Neural progenitor cell (in vitro differentiated cells): ENCODE data around the gene LIMS2. TPM values are rescaled to one million over a fixed set of nuclear protein-coding genes. Genes with fewer than 3 reads are reported as not detected.

Source experiments
- DNase-seq: peaks from one replicate; pipeline ENCODE4 v3.0.0-alpha.2; 2016; ENCODE audit warnings: low spot score
- H2AFZ ChIP-seq: fragments of 200-600 bp; sonication (generic); replicated peaks from 2 replicates; pipeline ENCODE4 v1.6.1; 2016; ENCODE audit warnings: antibody characterized with exemption
- H3F3A ChIP-seq: fragments of 200-600 bp; sonication (generic); 2 replicates; pipeline ENCODE4 v1.6.1; 2016; ENCODE audit warnings: antibody characterized with exemption, low read depth
- H3K27ac ChIP-seq: fragments of 200-600 bp; sonication (generic); 2 replicates; pipeline ENCODE4 v1.5.1; 2016; ENCODE audit warnings: mild to moderate bottlenecking
- H3K27me3 ChIP-seq: fragments of 200-600 bp; sonication (generic); 2 replicates; pipeline ENCODE4 v1.6.1; 2016; ENCODE audit warnings: mild to moderate bottlenecking, moderate library complexity
- H3K36me3 ChIP-seq: fragments of 200-600 bp; sonication (generic); 2 replicates; pipeline ENCODE4 v1.5.1; 2016
- H3K4me1 ChIP-seq: fragments of 200-600 bp; sonication (generic); 2 replicates; pipeline ENCODE4 v1.6.1; 2016; ENCODE audit warnings: mixed run types
- H3K4me2 ChIP-seq: fragments of 200-600 bp; sonication (generic); 2 replicates; pipeline ENCODE4 v1.6.1; 2016
- H3K4me3 ChIP-seq: fragments of 200-600 bp; sonication (generic); 2 replicates; pipeline ENCODE4 v1.5.1; 2016
- H3K79me2 ChIP-seq: fragments of 200-600 bp; sonication (generic); 2 replicates; pipeline ENCODE4 v1.6.1; 2016; ENCODE audit warnings: low read depth
- H3K9ac ChIP-seq: fragments of 200-600 bp; sonication (generic); 2 replicates; pipeline ENCODE4 v1.6.1; 2016
- H3K9me3 ChIP-seq: fragments of 200-600 bp; sonication (generic); 2 replicates; pipeline ENCODE4 v1.5.1; 2016; ENCODE audit warnings: low read depth
- H4K20me1 ChIP-seq: fragments of 200-600 bp; sonication (generic); 2 replicates; pipeline ENCODE4 v1.6.1; 2016; ENCODE audit warnings: low read depth
- H3K27ac Mint-ChIP-seq: 3 replicates; pipeline ENCODE4 v1.8.0; 2021; ENCODE audit warnings: mixed read lengths
- H3K27me3 Mint-ChIP-seq: 2 replicates; pipeline ENCODE4 v1.8.0; 2022; ENCODE audit warnings: low read depth, mild to moderate bottlenecking, inconsistent platforms, moderate library complexity, mixed read lengths; ENCODE audit not compliant: insufficient read depth
- H3K36me3 Mint-ChIP-seq: 3 replicates; pipeline ENCODE4 v1.8.0; 2021; ENCODE audit warnings: mixed read lengths
- H3K4me1 Mint-ChIP-seq: 3 replicates; pipeline ENCODE4 v1.8.0; 2021; ENCODE audit warnings: mixed read lengths
- H3K4me3 Mint-ChIP-seq: 3 replicates; pipeline ENCODE4 v1.8.0; 2021; ENCODE audit warnings: mild to moderate bottlenecking, moderate library complexity, mixed read lengths
- H3K9me3 Mint-ChIP-seq: 3 replicates; pipeline ENCODE4 v1.8.0; 2020; ENCODE audit warnings: mixed read lengths
- EZH2 ChIP-seq: fragments of 200-600 bp; sonication (generic); IDR thresholded peaks from 2 replicates; pipeline ENCODE4 v1.6.1; 2017; ENCODE audit warnings: antibody characterized with exemption, mild to moderate bottlenecking, moderate library complexity
- EZH2phosphoT487 ChIP-seq: fragments of 200-600 bp; sonication (generic); IDR thresholded peaks from 2 replicates; pipeline ENCODE4 v1.6.1; 2017; ENCODE audit warnings: antibody characterized with exemption
- total RNA-seq: library from RNA; depleted of rRNA; stranded (reverse); fragments of >200 nt; gene quantifications from 2 replicates; pipeline ENCODE4 v1.2.3, GENCODE V29; 2015; ENCODE audit warnings: low replicate concordance
- TF ChIP-seq, protein P1 (sequence below): fragments of 200-600 bp; sonication (generic); IDR thresholded peaks from 2 replicates; pipeline ENCODE4 v1.5.1; 2017; ENCODE audit warnings: antibody characterized with exemption, mild to moderate bottlenecking

Gene LIMS2
- total RNA-seq, 1 donor from 2014 or later: not detected

GRCh38 chr2:127637725-127638252 lies 37.5 kb downstream of the LIMS2 start:
- Histone ChIP-seq H3K4me1 (peaks cover 5% of the 10 kb centered on the region), H3F3A (no peaks in the 10 kb centered on the region), H3K9ac (no peak overlapping the region), H3K36me3 (no peaks in the 10 kb centered on the region), H2AFZ (peak overlapping the region; percentile 51), H3K4me3 (no peak overlapping the region), H3K27ac (no peak overlapping the region), H3K79me2 (no peaks in the 10 kb centered on the region), H4K20me1 (no peaks in the 10 kb centered on the region), H3K4me2 (no peak overlapping the region), H3K9me3 (no peaks in the 10 kb centered on the region), H3K27me3 (no peaks in the 10 kb centered on the region)
- H3K27me3 Mint-ChIP-seq: peaks cover 7% of the 10 kb centered on the region
- H3K27ac Mint-ChIP-seq: no peak overlapping the region
- peak; percentile 28 for DNase-seq
- no peak for TF ChIP-seq EZH2phosphoT487
- no peak for TF ChIP-seq EZH2
- TF ChIP-seq, protein P1, sequence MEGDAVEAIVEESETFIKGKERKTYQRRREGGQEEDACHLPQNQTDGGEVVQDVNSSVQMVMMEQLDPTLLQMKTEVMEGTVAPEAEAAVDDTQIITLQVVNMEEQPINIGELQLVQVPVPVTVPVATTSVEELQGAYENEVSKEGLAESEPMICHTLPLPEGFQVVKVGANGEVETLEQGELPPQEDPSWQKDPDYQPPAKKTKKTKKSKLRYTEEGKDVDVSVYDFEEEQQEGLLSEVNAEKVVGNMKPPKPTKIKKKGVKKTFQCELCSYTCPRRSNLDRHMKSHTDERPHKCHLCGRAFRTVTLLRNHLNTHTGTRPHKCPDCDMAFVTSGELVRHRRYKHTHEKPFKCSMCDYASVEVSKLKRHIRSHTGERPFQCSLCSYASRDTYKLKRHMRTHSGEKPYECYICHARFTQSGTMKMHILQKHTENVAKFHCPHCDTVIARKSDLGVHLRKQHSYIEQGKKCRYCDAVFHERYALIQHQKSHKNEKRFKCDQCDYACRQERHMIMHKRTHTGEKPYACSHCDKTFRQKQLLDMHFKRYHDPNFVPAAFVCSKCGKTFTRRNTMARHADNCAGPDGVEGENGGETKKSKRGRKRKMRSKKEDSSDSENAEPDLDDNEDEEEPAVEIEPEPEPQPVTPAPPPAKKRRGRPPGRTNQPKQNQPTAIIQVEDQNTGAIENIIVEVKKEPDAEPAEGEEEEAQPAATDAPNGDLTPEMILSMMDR: no peak
- no peaks in the 10 kb centered on the region for H3K9me3 Mint-ChIP-seq
- no peak overlapping the region for H3K4me3 Mint-ChIP-seq
- H3K36me3 Mint-ChIP-seq: no peaks in the 10 kb centered on the region
- H3K4me1 Mint-ChIP-seq: peaks cover 2% of the 10 kb centered on the region

DNA sequence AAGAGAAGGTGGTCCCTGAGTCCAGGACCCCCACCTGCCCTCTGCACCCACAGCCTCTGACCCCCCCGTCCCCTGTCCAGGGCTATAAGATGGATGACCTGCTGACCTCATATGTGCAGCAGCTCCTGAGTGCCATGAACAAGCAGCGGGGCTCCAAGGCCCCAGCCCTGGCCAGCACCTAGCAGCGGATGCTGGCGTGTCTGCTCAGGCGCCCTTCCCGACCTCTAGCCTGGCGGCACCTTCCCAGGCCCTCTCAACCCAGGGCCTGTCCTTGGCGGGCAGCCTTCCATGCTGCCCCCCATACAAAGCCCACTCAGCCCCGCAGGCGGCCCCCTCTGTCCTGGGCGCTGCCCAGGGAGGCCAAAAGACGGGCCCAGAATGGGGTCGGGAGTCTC lies 38.1 kb downstream of the LIMS2 start:
- peaks cover 2% of the 10 kb centered on the region for H3K4me1 Mint-ChIP-seq
- no peak overlapping the region for H3K27ac Mint-ChIP-seq
- Histone ChIP-seq H3K79me2 (no peaks in the 10 kb centered on the region), H3K4me2 (no peak overlapping the region), H4K20me1 (no peaks in the 10 kb centered on the region), H3K4me3 (no peak overlapping the region), H3K27ac (no peak overlapping the region), H3F3A (no peaks in the 10 kb centered on the region), H3K9ac (no peak overlapping the region), H2AFZ (no peak overlapping the region), H3K36me3 (no peaks in the 10 kb centered on the region), H3K9me3 (no peaks in the 10 kb centered on the region), H3K27me3 (no peaks in the 10 kb centered on the region), H3K4me1 (peaks cover 5% of the 10 kb centered on the region)
- no peak overlapping the region for H3K4me3 Mint-ChIP-seq
- H3K9me3 Mint-ChIP-seq: no peaks in the 10 kb centered on the region
- DNase-seq: no peak
- no peak for TF ChIP-seq EZH2
- TF ChIP-seq, protein P1: no peak
- no peak for TF ChIP-seq EZH2phosphoT487
- peaks cover 7% of the 10 kb centered on the region for H3K27me3 Mint-ChIP-seq
- H3K36me3 Mint-ChIP-seq: no peaks in the 10 kb centered on the region

DNA sequence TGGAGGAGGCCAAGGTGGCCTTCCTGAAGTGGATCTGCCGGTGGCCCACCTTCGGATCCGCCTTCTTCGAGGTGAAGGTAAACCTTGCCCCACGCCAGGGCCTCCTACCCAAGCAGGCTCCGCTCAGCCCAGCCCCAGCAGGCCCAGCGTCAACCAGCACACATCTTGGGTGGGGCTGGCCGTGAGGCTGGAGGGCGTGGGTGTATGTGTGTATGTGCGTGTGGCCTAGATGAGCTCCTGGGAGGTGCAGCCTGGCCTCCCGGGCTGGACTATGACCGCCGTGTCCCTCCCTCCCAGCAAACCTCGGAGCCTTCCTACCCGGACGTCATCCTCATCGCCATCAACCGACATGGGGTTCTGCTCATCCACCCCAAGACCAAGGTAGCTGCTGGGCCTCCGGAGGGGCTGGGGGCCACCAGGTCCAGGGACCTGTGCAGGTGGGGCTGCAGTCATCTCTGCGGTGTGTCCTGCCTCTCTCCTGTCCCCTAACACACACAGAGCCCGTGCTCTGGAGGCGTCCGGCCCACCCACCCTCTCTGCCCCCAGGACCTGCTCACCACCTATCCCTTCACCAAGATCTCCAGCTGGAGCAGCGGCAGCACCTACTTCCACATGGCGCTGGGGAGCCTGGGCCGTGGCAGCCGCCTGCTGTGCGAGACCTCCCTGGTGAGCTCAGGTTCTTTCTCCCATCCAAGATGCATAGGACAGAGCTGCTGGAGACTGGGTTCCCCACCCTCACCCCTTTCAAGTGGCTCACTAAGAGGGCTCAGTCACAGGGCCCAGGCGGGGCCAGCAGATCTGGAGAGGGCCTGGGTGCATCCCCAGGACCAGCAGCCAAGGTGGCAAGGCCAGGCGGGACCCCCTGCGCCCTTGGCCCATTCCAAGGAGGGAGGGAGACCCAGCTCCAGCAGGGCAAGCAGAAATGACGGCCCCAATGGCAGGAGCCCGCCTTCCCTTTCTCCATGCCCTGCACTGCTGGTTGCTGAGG lies 38.8 kb downstream of the LIMS2 start:
- H3K36me3 ChIP-seq: no peaks in the 10 kb centered on the region
- H4K20me1 ChIP-seq: no peaks in the 10 kb centered on the region
- Mint-ChIP-seq H3K27ac (peak overlapping the region; percentile 42), H3K4me3 (no peak overlapping the region), H3K27me3 (peaks cover 7% of the 10 kb centered on the region), H3K4me1 (peaks cover 2% of the 10 kb centered on the region), H3K36me3 (no peaks in the 10 kb centered on the region), H3K9me3 (no peaks in the 10 kb centered on the region)
- H3K79me2 ChIP-seq: no peaks in the 10 kb centered on the region
- no peaks in the 10 kb centered on the region for H3K27me3 ChIP-seq
- no peak overlapping the region for H3K4me3 ChIP-seq
- DNase-seq: no peak
- H3K9me3 ChIP-seq: no peaks in the 10 kb centered on the region
- peaks cover 5% of the 10 kb centered on the region for H3K4me1 ChIP-seq
- no peak overlapping the region for H2AFZ ChIP-seq
- H3K4me2 ChIP-seq: no peak overlapping the region
- no peak overlapping the region for H3K9ac ChIP-seq
- TF ChIP-seq EZH2: no peak
- TF ChIP-seq, protein P1: no peak
- TF ChIP-seq EZH2phosphoT487: no peak
- H3K27ac ChIP-seq: no peak overlapping the region
- no peaks in the 10 kb centered on the region for H3F3A ChIP-seq
